H1 (cell line): ENCODE results near the gene APOA1. TPM values are rescaled to one million over a fixed set of nuclear protein-coding genes. Genes with fewer than 3 reads are reported as not detected.

Experiments used
- JUND ChIP-seq: IDR thresholded peaks from 2 replicates; pipeline ENCODE4 v1.6.1; 2011; ENCODE audit warnings: mild to moderate bottlenecking, improper control_type of control experiment, low read length
- PHF8 ChIP-seq: fragments of 200-600 bp; sonication (generic); conservative IDR thresholded peaks from 2 replicates; pipeline ENCODE4 v1.7.1; 2012; ENCODE audit warnings: low read depth, mild to moderate bottlenecking, inconsistent platforms, low read length, moderate library complexity
- RFX5 ChIP-seq: IDR thresholded peaks from 2 replicates; pipeline ENCODE4 v1.6.1; 2011; ENCODE audit warnings: low read depth, low read length, improper control_type of control experiment, borderline replicate concordance
- polyA plus RNA-seq, 7 experiments: library from polyadenylated mRNA; depleted of rRNA in 3 of 7; stranded (reverse) in 5 of 7; unstranded in 2 of 7; fragments of >200 nt in 5 of 7; fragments of 200-250 nt in 2 of 7; gene quantifications; 1 replicate in 5 of 7; 2 replicates in 1 of 7; 4 replicates in 1 of 7; pipeline versions ENCODE4 v1.2.1 to v1.2.3, GENCODE V29; 2011 to 2013; ENCODE audit warnings: missing spikeins in 2 of 7, mixed read lengths in 2 of 7
- total RNA-seq: library from RNA; stranded (reverse); fragmentation: NEBNext Ultra II Directional; extraction: Animal tissue kit (Norgen Biotek cat#: 25700); gene quantifications from 2 replicates; pipeline ENCODE4 v1.2.1, GENCODE V29; 2021

APOA1 gene
- total and polyA plus RNA-seq, 2 of the 8 experiments (the other 6 are each of a cell fraction or from before 2014, with no cell fraction given) = 0.80 TPM; not detected in 1

DNA sequence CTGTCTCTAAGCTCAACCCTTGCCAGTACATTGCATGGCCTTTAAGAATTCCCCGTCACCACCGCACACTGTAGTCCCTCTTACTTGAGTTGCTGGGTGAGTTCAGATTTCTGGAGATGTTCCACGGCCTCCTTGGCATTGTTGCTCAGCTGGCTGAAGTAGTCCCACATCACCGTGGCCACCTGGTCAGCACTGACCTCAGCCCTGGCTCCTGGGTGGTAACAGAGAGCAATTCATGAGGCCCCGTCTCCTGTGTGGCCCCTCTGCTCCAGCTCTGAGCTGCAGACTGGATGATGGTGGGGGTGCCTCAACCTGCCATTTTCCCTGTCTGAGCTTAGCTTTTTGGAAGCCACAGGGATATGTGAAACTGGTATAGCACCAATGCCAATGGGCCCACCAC, 14.8 kb downstream of the APOA1 start (continued):
- TF ChIP-seq JUND (no peak), PHF8 (no peak), RFX5 (no peak)
